GM18951 (cell line): Measurements from ENCODE around the gene PRELID1.

ENCODE experiments used
- POLR2A ChIP-seq: IDR thresholded peaks from 4 replicates; pipeline ENCODE4 v1.6.1; 2011; ENCODE audit warnings: mild to moderate bottlenecking; ENCODE audit not compliant: insufficient read length, insufficient read depth; ENCODE audit errors: extremely low read depth
- in situ Hi-C: fragments of 300-500 bp; cut with MboI; formaldehyde crosslinking; loops from one replicate; pipeline ENCODE4 v1.12.0; 2022; ENCODE audit warnings: low sequenced_read_pairs, mixed read lengths, inconsistent platforms; ENCODE audit not compliant: unreplicated experiment

The PRELID1 gene

DNA sequence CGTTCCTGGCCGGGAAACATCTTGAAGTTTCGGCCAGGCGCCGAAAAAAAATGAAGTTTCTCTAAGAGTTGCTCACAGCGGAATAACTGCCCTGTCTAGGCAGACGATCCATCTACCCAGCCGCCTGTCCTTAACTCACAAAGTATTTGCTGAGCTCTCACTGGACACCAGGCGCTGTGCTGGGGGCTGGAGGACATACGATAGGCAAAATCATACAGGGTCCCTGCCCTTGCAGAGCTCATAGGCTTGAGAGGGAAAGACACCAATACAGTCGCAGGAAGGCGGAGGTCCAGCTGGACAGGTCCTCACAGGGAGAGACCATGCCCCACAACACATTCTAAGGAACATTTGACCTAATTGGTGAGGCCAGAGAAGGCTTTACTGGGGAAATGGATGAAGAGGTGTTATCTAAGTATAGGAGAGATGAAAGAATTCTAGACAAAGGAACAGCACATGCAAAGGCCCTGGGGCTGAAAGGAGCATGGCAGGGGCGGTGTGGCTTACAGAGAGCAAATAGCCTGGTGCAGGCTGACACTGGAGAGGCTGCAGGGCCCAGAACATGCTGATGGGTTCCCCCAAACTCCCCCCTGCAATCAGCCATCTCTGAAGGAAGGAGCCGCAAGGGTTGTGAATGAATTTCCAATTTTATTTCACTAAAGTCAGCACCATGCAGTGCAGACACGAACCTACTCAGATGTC lies 10.1 kb downstream of the PRELID1 start:
- no peak for TF ChIP-seq POLR2A

DNA sequence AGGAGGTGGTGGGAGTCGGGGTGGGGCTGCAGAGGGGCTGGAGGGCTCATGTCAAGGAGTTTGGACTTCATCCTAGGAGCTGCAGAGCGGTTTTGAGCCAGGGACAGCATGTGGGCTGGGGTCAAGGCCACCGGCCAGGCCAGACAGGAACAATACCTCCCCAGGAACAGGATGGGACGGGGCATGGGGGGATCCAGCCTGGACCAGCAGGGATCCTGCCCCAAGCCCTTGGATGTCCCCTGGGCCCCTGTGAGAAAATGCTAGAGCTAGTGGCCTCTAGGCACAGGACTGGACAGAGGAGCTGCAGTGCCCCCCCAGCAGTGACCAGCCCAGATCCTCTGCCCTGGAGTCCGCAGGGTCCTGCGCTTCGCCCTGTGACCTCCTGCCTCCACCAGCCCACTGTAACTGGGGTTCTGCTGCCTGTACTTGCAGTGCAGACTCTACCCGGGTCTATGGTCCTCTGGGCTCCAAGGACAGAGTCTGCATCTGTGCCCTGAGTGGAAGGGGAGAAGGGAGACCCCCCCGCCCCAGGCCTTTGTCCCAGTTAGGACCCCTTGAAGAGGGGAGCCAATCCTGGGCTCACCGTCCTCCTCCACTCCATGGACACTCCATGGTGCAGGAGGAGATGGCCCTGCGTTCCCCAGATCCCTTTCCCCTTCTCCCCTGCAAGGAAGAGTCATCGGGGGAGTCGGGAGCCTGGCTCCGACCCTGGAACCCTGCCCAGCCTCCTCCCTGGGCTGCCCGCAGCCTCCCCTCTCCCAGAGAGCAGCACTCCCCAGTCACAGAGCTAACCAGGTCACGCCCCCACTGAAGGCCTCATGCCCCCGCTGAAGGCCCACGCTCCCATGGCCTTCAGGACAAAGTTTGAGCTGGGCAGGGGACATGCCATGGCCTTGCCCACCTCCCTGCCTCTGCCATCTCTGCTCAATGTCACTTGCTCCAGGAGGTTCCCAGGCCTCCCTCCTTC lies 11.1 kb downstream of the PRELID1 start:
- in situ Hi-C loops, result no loop called here
- TF ChIP-seq POLR2A, result no peak

More for the DNA sequence above, 10.1 kb downstream of the PRELID1 start:
- in situ Hi-C loops, result no loop called here

DNA sequence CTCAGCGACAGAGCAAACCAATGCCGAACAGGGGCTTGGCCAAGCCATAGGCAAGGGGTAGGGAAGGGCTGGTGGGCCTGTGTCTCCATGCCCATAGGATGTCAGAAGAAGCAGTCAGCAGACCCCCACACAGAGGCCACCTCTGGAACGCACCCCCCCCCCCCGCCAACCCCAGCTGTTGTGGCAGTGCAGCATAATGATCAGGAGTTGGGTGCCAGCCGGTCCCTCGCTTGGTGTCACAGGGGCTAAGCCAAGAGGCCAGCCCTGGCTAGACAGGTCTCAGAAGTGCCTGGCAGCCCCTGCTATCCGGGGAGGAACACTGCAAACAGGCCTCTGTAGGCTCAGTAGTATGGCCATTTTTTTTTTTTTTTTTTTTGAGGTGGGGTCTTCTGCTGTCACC lies 11.8 kb downstream of the PRELID1 start:
- TF ChIP-seq POLR2A, result no peak
- in situ Hi-C loops, result no loop called here

GRCh38 chr5:177316005-177316404 lies 12.4 kb downstream of the PRELID1 start:
- in situ Hi-C loops, result no loop called here
- no peak for TF ChIP-seq POLR2A

GRCh38 chr5:177317959-177318377 lies 14.4 kb downstream of the PRELID1 start:
- no peak for TF ChIP-seq POLR2A
- in situ Hi-C loops, result no loop called here

- in situ Hi-C loops, result no loop called here
- no peak for TF ChIP-seq POLR2A
Observed at GRCh38 chr5:177319913-177320588, 16.5 kb downstream of the PRELID1 start.

DNA sequence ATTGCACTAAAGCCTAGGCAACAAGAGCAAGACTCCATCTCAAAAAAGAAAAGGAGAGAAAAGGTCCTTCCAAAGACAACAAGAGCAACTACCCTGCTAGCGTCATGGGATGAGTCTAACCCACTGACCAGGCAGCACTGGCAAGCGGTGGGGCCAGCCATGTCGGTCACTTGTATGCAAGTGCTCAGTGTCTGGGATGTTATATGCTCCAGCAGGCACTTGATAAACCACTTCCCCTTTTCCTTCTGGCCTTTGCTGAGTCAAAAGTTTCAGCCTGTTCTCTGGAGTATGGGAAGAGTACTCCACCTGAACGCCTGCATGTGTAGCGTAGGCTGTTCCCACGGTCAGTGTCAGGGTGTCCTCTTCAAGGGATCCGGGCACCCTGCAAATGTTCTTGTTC lies 17.3 kb downstream of the PRELID1 start:
- in situ Hi-C loops, result no loop called here
- no peak for TF ChIP-seq POLR2A

DNA sequence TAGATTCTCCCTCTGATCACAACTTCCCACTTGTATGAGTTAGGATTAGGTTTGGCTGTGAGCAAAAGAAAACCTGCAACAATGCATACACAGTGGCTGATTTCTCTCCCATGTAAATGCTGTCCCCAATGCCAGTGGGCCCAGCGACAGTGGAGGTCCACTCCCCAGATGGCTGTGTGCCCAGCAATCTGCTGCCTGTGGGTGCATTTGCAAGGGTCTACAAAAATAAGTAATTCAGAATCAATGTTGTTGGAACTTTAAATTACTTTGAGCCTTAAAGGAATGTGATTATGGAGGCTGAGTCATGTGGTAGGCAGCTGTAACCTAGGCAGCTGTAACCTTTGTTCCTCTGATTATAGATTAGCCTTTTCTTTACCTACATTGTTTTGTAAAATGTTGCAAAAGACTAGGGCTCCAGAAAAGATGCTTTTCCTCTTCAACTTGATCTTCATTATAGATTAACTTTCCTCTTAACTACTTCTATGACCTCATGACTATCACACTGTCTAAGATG lies 22.3 kb downstream of the PRELID1 start:
- in situ Hi-C loops, result no loop called here
- TF ChIP-seq POLR2A, result no peak

GRCh38 chr5:177327539-177328522 lies 24.2 kb downstream of the PRELID1 start:
- TF ChIP-seq POLR2A, result no peak
- in situ Hi-C loops, result no loop called here

- no peak for TF ChIP-seq POLR2A
- in situ Hi-C loops, result no loop called here
Observed at GRCh38 chr5:177328545-177329231, 25.1 kb downstream of the PRELID1 start.

DNA sequence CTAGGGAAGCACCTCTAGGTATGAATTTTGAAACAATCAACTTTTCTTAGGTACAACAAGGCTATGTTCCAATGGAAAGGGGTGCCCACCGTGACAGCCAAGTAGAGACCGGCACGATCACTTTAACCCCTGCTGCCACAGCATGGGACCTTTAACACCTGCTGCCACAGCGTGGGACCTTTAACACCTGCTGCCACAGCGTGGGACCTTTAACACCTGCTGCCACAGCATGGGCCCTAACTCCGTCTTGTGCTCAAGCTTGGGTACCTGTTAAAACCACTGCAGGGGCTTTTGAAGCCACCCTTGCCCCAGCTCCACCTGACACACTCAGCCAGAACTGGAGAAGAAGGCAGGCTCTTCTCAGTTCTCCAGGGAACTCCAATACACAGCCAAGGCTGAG lies 26.3 kb downstream of the PRELID1 start:
- in situ Hi-C loops, result no loop called here
- no peak for TF ChIP-seq POLR2A
